ENCODE results near the gene ZNF550.

Gene ZNF550

DNA sequence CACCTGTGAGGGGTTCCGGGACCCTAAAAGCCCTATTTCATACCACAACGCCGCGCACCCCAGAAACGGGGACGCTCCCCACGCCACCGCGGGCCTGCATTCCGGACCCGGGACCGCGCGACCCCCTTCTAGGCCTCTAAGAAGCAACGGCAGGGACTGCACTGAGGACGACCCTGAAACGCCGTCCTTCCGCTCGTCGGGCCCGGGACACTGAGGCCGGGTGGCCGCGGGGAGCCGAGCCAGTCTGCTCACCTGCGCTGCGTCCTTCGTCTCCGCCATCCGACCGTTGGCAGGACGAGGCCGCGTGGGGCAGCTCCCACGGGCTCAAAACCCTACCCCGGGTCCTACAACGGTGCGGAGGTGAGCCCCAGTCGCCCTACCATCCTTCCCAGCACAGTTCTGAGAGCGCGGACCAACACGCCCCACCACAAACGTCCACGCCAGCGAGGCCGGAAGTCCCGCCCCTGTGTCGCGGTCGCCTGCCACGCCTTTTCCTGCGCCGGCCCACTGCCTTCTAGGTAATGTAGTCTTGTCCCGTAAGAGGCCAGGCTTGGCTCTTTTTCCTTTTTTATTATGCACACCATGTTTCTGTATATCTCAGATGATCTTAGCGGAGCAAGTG lies at the start of gene ZNF550:
ZNF550 (minus strand) TSS at position 460 of the 622 bp plus-strand sequence; CDS start at position 279, 181 bp downstream.
- in situ Hi-C loops (cut with HindIII; ENCODE audit: low sequenced_read_pairs) = no loop called here

DNA sequence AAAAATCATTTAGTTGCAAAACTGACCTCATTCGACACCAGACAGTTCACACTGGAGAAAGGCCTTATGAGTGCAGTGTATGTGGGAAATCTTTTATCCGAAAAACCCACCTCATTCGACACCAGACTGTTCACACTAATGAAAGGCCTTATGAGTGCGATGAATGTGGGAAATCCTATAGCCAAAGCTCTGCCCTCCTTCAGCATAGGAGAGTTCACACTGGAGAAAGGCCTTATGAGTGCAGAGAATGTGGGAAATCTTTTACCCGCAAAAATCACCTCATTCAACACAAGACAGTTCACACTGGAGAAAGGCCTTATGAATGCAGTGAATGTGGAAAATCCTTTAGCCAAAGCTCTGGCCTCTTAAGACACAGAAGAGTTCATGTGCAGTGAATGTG lies 47.3 kb upstream of the ZNF550 start:
- in situ Hi-C loops (cut with HindIII; ENCODE audit: low sequenced_read_pairs) = no loop called here

DNA sequence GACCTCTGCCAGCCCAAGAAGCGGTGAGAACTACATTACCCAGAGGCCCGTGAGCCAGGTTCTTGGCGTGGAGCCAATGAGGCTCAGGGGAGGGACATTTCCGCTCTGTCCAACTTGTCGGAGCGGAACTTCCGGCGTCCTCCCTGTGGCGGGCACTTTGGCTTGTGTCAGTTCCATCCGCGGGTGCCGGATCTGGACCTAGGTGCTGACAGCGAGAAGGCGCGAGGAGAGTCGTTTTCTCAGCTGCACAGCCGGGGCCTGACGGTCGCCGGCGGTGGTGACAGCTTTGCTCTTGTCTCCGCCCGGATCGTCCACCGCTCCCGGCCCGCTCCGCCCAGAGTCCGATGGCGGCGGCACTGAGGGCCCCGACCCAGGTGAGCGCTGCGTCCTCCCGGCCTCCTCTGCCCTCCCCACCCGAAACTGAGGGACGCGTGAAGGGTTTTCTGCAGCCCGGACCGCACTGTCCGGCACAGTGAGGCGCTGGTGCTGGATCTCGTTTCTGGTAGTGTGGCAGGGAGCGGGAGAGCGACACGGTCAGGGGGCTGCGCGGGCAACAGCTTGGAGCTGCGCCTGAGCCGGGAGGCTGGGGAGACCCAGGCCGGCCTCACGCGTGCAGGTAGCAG lies 40.2 kb upstream of the ZNF550 start, which contains the start of gene ZNF530:
ZNF530 (plus strand) TSS at position 125 of the 623 bp plus-strand sequence. CDS start 4,461 bp downstream, outside the sequence.
- in situ Hi-C loops (cut with HindIII; ENCODE audit: low sequenced_read_pairs) = no loop called here

DNA sequence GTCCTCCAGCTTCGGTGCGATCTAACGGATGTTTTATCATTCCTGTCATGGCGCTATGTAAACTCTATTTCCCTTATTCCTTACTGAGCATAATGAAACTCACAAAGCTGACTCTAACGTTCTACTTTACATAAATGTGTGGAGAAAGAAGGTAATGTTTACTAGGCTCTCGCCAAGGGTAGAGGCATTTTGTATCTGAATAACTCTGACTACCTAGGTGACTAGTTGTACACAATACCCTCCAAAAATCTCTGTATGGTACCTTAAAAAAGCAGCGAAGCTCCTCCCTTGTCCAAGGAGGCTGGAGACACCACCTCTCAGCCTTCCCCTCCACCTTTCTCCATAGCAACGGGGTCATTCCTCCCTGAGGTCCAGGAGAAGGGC lies 39.7 kb upstream of the ZNF550 start:
- in situ Hi-C loops (cut with HindIII; ENCODE audit: low sequenced_read_pairs) = no loop called here

DNA sequence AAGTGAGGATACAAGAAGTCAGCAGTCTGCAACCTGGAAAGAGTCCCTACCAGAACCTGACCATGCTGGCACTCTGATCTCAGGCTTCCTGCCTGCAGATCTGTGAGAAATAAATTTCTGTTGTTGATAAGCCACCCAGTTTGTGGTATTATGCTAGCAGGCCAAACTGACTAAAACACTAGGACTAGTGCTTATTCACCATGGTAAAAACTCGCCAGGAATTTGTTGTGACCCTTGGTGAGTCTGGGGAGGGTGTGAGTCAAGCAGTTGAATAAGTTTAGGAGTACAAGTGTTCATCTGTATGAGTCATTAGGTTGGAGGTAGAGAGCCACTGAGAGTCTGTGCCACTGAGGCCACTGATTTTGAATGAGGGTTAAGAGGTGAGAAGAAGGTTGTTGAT lies 27.9 kb upstream of the ZNF550 start:
- in situ Hi-C loops (cut with HindIII; ENCODE audit: low sequenced_read_pairs) = no loop called here

DNA sequence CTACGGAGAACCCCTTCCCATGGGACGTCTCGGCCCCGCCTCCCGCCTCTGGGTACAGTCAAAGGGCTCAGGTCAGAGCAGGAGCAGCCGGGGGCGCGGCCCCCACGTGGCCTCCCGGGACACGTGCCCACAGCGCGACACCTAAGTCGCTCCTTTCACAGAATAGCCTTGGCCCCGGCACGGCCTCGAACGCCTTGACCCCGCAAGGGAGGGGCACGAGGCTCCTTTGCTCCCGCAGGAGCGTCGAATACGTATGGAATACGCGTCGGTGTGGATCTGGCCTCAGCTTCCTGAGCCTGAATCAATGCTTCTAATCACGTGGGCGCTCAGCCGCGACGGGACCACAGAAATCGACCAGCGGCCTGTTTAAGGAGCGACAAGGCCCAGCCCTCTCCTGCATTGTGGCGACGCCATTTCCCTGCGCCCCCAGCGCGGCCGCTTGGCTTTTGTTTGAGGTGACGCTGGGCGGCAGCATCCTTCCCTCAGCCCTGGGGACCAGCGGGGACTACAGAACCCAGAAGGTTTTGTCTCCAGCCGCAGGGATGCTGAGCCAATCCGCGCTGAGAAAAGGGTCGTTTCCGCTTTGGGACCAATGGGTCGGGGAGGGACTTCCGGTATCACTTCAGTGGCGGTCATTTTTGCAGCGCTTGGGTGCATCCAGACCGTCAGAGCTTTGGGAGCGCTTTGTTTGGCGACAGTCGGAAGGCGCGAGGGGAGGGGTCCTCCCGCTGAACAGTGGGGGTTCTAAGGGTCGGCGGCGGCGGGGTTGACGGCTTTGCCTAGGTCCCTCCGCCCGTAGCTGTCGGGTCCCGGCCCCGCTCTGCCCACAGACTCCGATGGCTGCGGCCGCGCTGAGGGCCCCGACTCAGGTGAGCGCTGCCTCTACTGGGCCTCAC lies 24.1 kb upstream of the ZNF550 start, which contains the start of gene ZIK1:
ZIK1 (plus strand) TSS at position 625 of the 896 bp plus-strand sequence; CDS start at position 837, 212 bp downstream.
- in situ Hi-C loops (cut with HindIII; ENCODE audit: low sequenced_read_pairs) = no loop called here

DNA sequence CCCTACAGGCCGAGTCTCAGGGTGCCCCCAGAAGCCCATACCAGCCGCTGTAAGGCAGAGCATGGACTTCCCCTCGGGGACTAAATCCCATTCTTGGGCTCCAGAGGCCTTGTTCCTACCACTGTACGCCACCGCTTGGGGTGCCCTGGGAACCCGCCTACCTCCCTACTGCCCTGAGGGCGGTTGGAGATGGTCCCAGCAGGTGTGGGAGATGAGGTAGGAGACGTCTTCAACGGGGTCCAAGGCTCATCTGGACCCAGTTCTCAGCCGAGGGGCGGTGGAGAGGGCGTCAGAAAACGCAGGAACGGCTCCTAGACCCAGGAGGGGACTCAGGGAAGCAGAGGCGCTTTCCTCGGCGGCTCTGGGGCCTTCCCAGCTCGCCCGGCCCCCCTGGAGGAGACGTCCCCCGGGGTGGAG lies 23.4 kb upstream of the ZNF550 start:
- in situ Hi-C loops (cut with HindIII; ENCODE audit: low sequenced_read_pairs) = no loop called here

DNA sequence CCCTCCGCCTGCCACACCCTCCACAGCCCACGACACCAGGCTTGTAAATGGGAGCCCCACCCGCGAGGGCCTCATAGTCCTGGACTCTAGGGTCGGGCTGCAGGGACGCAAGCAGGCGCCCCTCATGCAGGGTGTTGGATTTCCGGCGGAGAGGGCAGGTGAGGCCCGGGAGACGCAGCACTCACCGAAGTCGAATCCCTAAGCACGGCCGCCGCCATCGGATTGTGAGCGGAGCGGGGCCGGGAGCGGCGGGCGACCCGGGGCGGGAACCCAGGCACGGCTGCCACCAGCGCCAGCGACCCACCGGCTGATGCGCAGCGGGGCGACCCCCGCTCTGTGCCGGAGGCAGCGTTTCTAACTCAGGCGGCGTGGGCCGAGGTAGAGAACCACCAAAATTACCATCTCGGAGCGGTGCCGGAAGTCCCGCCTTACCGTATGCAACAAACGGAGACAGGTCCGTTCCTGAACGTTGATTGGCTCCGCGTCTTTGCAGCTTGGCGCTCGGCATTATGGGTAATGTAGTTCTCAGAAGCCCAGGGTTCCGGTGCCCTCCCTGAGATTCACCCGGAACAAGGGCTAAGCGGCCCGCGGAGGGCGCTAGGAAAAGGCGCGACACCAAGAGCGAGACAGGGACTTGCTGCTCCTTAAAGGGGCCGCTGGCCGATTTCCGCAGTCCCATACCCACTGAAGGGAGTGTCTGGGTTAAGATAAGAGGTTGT lies 19.0 kb upstream of the ZNF550 start, which contains the start of gene ZNF416:
ZNF416 (minus strand) TSS at position 425 of the 719 bp plus-strand sequence; CDS start at position 218, 207 bp downstream.
- in situ Hi-C loops (cut with HindIII; ENCODE audit: low sequenced_read_pairs) = no loop called here

DNA sequence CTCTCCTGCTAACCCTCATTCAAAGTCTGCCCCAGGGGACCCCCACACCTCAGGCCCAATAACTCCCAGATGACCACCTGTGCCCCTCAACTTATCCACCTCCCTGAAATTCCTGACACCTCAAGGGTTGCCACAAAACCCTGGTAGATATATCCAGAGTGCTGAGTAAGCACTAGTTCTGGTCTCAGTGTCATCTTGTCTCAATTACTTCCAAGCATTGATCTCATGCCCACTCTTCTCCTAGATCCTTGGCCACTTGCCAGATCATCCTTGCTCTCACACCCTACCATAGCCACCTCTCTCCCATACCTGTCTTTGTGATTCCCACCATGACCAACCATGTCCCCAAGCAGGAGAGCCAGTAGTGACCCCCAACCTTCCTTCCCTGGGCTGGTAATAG lies 17.0 kb upstream of the ZNF550 start:
- in situ Hi-C loops (cut with HindIII; ENCODE audit: low sequenced_read_pairs) = no loop called here

DNA sequence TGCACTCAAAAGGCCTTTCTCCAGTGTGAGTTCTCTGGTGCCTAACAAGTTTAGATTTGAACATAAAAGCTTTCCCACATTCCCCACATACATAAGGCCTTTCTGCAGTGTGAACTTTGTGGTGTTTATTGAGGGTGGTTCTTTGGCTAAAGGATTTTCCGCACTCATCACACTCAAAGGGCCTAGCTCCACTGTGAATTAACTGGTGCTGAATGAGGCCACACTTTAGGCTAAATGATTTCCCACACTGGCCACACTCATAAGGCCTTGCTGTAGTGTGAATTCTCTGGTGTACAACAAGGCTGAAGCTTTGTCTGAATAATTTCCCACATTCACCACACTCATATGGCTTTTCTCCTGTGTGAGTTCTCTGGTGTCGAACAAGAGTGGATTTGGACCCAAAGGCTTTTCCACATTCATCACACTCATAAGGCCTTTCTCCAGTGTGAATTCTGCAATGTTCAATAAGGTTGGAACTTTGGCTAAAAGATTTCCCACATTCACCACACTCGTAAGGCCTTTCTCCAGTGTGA lies 12.8 kb upstream of the ZNF550 start:
- in situ Hi-C loops (cut with HindIII; ENCODE audit: low sequenced_read_pairs) = no loop called here

DNA sequence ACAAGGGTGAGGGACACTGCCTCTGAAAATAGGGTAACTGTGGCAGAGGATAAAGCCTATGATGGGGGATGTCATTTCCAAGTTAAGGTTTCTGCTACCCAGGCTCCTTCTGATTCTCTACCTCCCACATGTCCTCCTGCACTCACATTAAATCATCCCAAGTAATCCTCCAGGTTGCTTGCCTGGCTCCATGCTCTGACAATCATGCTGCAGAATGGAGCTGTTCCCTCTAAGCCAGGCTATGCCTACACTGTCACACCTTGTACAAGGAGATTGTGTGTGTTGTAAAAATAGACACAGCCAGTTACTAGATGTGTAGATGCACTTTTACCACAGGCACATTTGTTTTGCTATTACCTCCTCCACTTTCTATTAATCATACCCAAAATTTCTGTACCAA lies 11.0 kb upstream of the ZNF550 start:
- in situ Hi-C loops (cut with HindIII; ENCODE audit: low sequenced_read_pairs) = no loop called here

DNA sequence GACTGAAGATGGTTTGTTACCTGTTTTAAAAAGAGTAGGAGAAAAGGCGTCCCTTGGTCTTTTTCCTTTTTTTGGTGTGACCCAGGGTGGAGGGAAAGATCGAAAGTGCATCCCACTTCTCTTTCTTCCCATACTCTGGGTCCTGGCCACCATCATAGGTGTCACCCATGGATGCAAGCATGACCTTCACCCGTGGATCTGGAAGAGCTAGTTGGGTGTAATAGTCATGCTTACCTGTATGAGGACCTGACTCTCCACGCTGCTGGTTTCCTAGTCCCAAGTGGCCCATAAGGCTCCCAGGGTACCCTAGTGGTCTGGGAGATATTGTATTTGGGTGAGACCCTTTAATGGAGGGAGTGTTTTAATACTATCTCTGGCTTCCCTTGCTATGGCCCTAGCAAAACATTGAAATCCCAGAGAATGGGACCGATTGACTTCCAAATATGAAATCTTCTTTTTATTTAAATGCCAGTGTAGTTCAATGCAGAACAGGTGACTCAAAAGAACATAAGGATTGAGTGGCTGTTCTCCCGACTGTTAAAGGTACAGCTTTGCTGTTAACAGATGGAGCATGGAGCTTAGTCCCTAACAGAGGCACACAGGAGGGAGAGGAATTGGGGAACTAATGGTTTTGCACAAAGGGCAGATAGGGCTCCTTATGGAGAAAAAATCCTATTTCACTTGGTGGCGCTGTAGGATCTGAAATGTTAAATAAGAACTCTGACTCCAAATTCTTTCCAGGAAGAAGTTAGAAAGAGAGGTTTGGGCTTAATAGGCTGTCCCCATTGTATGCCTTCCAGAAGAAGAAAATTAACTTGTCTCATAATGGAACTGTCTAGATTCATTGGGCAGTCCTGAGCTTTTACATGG lies 7.0 kb upstream of the ZNF550 start:
- in situ Hi-C loops (cut with HindIII; ENCODE audit: low sequenced_read_pairs) = no loop called here

DNA sequence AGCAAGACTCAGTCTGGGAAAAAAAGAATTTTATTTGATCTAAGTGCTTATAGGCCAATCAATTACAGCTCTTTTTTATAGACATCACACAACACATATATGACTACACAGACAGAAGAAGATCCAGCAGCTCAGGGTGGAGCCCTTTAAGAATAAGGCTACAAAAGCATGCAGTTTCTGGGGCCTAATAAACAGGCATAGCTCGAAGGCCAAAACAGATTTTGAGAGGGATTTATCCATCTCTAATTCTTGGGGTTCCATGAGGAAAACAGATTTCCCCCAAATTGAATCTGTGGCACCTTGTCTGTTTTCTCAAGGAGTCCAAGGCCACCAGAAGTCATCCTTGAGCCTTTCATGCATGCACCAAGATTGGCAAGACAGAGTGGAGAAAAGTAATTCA lies 3.9 kb upstream of the ZNF550 start:
- in situ Hi-C loops (cut with HindIII; ENCODE audit: low sequenced_read_pairs) = no loop called here

DNA sequence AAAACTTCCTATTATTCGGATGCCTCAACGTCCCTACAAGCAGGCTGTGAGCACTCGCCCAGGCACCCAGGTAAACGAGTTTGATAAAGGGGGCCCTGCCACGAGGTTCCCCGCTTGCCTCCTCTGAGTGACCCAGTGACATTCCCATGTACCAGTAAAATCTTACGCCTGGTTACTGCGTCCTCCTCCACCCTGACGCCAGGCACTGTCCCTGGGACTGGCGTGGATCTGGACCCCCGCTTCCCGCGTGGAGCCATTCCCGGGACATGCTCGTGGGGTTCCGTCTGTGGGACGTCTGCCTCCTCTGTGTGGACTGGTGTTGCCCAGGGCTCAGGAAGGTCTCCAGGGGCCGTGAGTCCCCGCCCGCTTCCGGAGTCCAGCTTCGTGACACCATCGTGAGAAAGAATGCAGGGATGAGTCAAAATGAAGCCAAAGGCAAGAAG lies 407 bp upstream of the ZNF550 start:
- in situ Hi-C loops (cut with HindIII; ENCODE audit: low sequenced_read_pairs) = no loop called here

DNA sequence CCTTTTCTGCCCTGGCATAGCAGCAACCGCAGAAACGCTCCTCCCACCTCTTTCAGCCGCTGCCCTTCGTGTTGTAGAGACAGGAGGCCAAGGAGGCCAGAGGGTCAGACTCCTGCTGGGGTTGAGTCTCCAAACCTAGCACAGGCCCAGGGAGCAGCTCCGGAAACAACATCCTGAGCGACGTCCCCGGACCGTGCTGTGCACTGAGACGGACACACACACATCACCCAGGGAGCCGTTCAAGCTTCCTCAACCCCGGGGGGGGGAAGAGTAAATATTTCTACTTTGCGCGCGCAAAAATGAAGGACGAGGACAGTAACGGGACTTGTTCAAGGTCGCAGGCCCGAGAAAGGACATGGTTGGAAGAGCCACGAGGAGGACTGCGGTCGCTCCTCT lies 657 bp downstream of the ZNF550 start:
- in situ Hi-C loops (cut with HindIII; ENCODE audit: low sequenced_read_pairs) = no loop called here

DNA sequence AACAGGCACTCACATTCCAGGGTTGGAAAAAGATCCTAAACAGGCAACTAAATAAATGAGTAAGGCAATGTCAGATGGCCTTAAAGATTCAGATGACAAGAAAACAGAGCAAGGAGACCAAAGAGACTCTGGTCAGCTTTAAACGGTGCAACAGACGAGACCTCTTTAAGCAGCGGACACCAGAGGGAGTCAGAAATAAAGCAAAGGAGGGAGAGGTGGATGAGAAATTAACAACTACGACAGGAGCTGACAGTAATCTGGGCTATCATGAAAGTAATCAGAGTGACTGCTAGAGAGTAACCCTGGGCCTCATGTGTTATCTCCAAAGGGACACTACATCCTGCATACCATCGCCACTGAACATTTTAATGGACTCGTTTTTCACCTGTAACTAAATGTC lies 1.1 kb downstream of the ZNF550 start:
- in situ Hi-C loops (cut with HindIII; ENCODE audit: low sequenced_read_pairs) = no loop called here

DNA sequence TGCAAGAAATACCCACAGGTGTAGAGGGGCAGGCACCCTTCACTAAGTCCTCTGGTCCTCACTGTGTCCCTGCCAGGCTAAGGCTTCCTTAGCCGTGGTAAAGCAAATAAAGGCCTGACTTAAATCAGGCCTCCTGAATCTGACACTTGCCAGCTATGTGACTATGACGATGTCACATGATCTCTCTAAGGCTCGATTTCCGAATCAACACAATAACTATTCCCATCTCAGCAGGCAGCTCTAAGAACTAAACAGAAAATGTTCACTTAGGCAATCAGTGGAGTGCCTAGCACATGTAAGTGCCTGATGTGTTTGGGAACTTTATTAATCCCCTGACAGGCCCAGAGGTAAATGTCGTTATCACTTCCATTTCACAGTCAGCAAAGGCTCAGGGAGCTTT lies 2.0 kb downstream of the ZNF550 start:
- in situ Hi-C loops (cut with HindIII; ENCODE audit: low sequenced_read_pairs) = no loop called here

DNA sequence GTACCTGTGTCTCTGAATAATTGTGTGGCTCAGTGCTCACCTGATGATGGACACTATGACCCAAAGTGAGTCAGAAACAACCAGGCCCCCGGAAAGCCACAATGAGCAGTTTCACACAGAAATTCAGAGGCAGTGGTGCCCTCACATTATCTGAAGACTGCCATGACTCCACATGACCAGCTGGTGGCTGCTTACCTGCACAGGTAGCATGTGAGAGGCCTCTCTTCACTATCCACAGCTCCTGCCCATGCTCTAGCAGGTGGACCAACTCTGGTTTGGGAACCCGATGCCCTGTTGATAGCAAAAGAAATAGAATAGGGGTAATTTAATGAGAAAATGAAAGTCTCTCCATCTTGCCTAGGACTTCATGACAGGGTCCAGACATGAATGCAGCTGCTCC lies 7.2 kb downstream of the ZNF550 start:
- in situ Hi-C loops (cut with HindIII; ENCODE audit: low sequenced_read_pairs) = no loop called here

DNA sequence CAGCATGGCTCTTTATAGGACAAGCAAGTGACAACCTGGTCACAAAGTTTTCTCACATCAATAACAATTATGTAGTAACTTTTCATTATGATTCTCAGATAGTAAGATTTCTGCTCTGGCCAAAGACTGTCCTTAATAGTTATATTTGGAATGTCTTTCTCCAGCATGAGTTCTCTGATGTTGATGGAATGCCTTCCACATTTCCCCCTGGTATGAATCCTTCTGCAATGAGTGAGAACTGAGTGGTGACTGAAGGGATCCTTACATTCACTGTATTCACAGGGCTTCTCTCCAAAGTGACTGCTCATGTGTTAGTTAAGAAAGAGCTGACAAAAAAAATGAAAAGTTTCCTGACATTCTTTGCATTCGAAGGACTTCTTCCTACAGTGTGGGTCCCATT lies 13.2 kb downstream of the ZNF550 start:
- in situ Hi-C loops (cut with HindIII; ENCODE audit: low sequenced_read_pairs) = no loop called here

All from DLD1 (cell line).